ENCODE data around the gene NELL2.

Gene NELL2

DNA sequence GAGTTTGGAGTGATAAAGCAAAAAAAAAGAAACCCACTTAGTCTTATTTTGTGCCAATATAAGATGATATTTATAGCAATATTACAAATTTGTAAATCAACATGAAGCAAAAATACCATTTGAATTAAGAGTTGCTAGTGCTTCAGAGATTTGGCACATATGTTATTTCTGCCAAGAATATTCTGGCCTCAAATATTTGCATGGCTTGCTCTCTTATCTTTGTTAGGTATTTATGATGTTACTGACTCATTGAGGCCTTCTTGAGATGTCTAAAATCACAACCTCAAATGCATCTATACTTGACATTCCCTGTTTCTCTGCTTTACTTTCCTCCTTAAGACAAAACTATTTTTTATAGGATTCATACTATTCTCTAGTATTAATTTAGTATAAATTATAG is 301.5 kb downstream of the NELL2 start:
- TF ChIP-seq CTCF (IDR thresholded peaks at IDR 0.05; ENCODE audit: low read length, missing control alignments) = no peak
- no peak for DNase-seq (ENCODE audit: low read depth)

GRCh38 chr12:44573723-44574122 is 302.4 kb downstream of the NELL2 start:
- H3K4me3 ChIP-seq (replicated peaks; ENCODE audit: low read depth, low read length) = no peak overlapping the region
- DNase-seq (ENCODE audit: low read depth) = no peak
- TF ChIP-seq CTCF (IDR thresholded peaks at IDR 0.05; ENCODE audit: low read length, missing control alignments) = no peak

More for the DNA sequence above, 301.5 kb downstream of the NELL2 start:
- H3K4me3 ChIP-seq (replicated peaks; ENCODE audit: low read depth, low read length) = no peak overlapping the region

- no peak for TF ChIP-seq CTCF (IDR thresholded peaks at IDR 0.05; ENCODE audit: low read length, missing control alignments)
- no peak overlapping the region for H3K4me3 ChIP-seq (replicated peaks; ENCODE audit: low read depth, low read length)
- no peak for DNase-seq (ENCODE audit: low read depth)
Measured at GRCh38 chr12:44571006-44571550, 305.0 kb downstream of the NELL2 start.

DNA sequence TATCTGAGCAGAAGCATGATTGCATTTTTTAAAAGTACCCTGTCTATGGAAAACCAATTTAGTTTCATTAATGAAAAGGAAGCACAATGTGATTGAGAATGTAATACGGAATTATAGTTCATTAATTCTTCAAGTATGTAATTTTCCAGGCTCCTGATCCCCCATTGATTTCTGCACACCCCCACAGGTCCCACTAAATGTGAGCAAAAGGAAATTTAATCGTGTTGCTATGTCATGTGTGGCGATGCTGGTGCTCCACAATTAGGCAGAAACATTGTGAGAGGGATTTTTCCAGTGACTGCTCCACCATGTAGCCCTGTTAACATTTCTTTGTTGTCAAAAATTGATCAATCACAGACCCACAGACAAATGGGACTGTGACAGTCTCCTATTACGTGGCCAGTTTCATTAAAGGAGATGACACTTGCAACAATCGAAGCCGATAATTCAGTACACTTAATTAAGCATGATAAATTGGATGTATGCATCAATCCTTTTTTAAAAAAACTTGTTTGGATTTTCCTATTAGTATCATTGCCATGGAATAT is 306.0 kb downstream of the NELL2 start:
- DNase-seq (ENCODE audit: low read depth) = no peak
- no peak for TF ChIP-seq CTCF (IDR thresholded peaks at IDR 0.05; ENCODE audit: low read length, missing control alignments)
- no peak overlapping the region for H3K4me3 ChIP-seq (replicated peaks; ENCODE audit: low read depth, low read length)

DNA sequence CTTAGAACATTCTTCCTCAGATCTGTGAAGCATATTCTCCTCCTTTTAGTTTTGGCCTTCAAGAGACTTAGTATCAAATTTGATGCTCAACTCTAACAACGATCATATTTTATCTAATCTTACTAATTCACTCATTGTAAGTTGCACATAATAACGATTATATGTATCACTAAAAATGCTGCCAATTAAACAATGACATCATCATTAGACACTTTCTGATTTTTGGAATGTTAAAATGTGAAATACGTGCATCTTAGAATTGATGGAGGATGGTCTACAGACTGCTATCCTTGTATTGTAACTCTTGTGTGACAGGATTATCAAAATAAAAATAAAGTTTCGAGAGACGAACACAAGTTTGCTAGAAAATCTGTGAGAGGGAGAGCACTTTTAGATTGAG is 311.0 kb downstream of the NELL2 start:
- no peak for TF ChIP-seq CTCF (IDR thresholded peaks at IDR 0.05; ENCODE audit: low read length, missing control alignments)
- no peak for DNase-seq (ENCODE audit: low read depth)
- no peak overlapping the region for H3K4me3 ChIP-seq (replicated peaks; ENCODE audit: low read depth, low read length)

DNA sequence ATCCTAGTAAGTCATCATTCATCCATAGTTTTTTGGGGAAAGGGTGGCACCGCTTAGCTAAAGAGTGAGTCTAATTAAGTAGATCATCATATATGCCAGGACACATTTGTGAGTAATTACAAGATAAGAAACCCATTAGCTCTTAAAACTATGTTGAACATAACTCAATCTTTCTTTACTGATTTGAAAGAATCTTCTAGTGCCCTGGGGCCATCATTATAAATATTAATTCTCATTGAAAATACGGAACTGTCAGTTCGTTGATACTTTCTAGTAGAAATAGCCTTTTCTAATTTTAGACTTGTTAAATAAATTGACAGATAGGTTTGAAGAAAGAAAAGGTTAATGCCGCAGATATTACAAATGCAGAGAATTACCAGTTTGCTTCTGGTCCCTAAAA is 312.6 kb downstream of the NELL2 start:
- no peak for DNase-seq (ENCODE audit: low read depth)
- no peak for TF ChIP-seq CTCF (IDR thresholded peaks at IDR 0.05; ENCODE audit: low read length, missing control alignments)
- no peak overlapping the region for H3K4me3 ChIP-seq (replicated peaks; ENCODE audit: low read depth, low read length)
